A673 (cell line): Measurements from ENCODE around the gene KRT81.

ENCODE experiments used
- CTCF ChIP-seq: fragments of 300-800, 200-600 bp; sonication (generic); conservative IDR thresholded peaks from 2 replicates; pipeline ENCODE4 v1.5.1; 2017; ENCODE audit warnings: low read depth, mild to moderate bottlenecking, antibody characterized with exemption, low read length, moderate library complexity, mixed read lengths
- EZH2 ChIP-seq: fragments of 200-600 bp; sonication (generic); IDR thresholded peaks from 2 replicates; pipeline ENCODE4 v1.6.1; 2017; ENCODE audit warnings: borderline replicate concordance, low read depth, mild to moderate bottlenecking, mixed read lengths, antibody characterized with exemption, low read length; ENCODE audit not compliant: poor library complexity, severe bottlenecking

GRCh38 chr12:52238916-52239646 lies 52.3 kb downstream of the KRT81 start:
- TF ChIP-seq CTCF (no peak), EZH2 (no peak)
